HepG2 (cell line): ENCODE data around the gene KRT6B.

Experiments
- FOXA3 ChIP-seq: IDR thresholded peaks from 2 replicates; pipeline ENCODE4 v1.6.1; 2016; ENCODE audit warnings: missing genetic modification reagents, missing compliant biosample characterization
- ISL2 ChIP-seq: sonication (generic); formaldehyde crosslinking; IDR thresholded peaks from 2 replicates; pipeline ENCODE4 v1.5.0; 2020; ENCODE audit warnings: missing genetic modification reagents
- NFYB ChIP-seq: sonication (generic); formaldehyde crosslinking; IDR thresholded peaks from 2 replicates; pipeline ENCODE4 v1.4.0; 2020; ENCODE audit warnings: missing genetic modification reagents
- POLR2A ChIP-seq, 2 experiments: IDR thresholded peaks; 2 replicates each; pipeline ENCODE4 v1.6.1; 2011; ENCODE audit warnings: low read depth in 2 of 2, low read length in 2 of 2, mild to moderate bottlenecking in 1 of 2, moderate library complexity in 1 of 2; ENCODE audit not compliant: insufficient read depth in 1 of 2
- ZNF274 ChIP-seq: sonication (generic); formaldehyde crosslinking; IDR thresholded peaks from 2 replicates; pipeline ENCODE4 v1.5.1; 2020; ENCODE audit warnings: mild to moderate bottlenecking, missing genetic modification reagents
- TF ChIP-seq, protein P1 (sequence below): sonication (generic); formaldehyde crosslinking; conservative IDR thresholded peaks from 2 replicates; pipeline ENCODE4 v1.4.0; 2020; ENCODE audit warnings: missing genetic modification reagents
- TF ChIP-seq, protein P2 (sequence below): sonication (generic); formaldehyde crosslinking; IDR thresholded peaks from 2 replicates; pipeline ENCODE4 v1.5.0; 2020; ENCODE audit warnings: mild to moderate bottlenecking, missing genetic modification reagents
- TF ChIP-seq, protein P3 (sequence below), 2 experiments: sonication (generic) in 1 of 2; formaldehyde crosslinking in 1 of 2; IDR thresholded peaks; 2 replicates each; pipeline versions ENCODE4 v1.4.0 to v1.6.1; 2018 to 2020; ENCODE audit warnings: missing genetic modification reagents in 2 of 2, borderline replicate concordance in 1 of 2, low read depth in 1 of 2, mild to moderate bottlenecking in 1 of 2, missing biosample characterization in 1 of 2
- TF ChIP-seq, protein P4 (sequence below): sonication (generic); formaldehyde crosslinking; IDR thresholded peaks from 2 replicates; pipeline ENCODE4 v1.5.0; 2020; ENCODE audit warnings: mild to moderate bottlenecking, missing genetic modification reagents, moderate library complexity

DNA sequence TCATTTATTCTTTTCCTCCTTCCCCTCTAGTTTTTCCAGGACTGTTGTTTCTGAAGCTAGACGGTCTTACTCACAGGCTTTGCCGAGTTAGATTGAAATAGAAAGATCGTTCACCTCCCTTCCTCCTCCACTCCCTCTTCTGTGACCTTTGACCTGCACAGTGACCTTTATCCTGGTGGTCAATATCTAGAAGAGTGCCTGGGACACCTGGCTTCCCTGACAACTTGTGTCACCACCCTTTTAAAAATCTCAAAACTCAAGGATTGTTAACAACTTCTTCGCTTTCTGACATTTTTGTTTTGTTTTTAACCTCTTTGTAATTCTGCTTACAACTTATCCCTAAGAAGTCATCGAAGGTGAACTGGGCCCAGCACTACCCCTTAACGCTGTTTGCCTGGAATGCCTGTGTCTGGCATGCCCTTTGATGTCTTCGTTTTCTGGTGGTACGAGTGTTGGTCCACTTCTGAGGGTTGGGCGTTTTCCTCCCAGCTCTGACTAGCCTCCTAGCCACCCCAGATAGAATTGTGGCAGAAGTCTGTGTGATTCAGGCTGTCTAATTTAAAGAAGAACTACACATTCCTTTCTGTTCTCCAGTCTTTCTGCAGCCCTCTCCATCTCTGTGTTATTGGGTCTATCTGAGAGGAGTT, 15.0 kb downstream of the KRT6B start:
- TF ChIP-seq FOXA3 (CRISPR knock-in tag), result no peak
- no peak for TF ChIP-seq POLR2A (IDR thresholded peaks at IDR 0.05; ENCODE audit: insufficient read depth in 1 of 2, low read depth in 2 of 2, low read length in 2 of 2)
- TF ChIP-seq ISL2 (CRISPR knock-in tag), result no peak
- TF ChIP-seq, protein P1, sequence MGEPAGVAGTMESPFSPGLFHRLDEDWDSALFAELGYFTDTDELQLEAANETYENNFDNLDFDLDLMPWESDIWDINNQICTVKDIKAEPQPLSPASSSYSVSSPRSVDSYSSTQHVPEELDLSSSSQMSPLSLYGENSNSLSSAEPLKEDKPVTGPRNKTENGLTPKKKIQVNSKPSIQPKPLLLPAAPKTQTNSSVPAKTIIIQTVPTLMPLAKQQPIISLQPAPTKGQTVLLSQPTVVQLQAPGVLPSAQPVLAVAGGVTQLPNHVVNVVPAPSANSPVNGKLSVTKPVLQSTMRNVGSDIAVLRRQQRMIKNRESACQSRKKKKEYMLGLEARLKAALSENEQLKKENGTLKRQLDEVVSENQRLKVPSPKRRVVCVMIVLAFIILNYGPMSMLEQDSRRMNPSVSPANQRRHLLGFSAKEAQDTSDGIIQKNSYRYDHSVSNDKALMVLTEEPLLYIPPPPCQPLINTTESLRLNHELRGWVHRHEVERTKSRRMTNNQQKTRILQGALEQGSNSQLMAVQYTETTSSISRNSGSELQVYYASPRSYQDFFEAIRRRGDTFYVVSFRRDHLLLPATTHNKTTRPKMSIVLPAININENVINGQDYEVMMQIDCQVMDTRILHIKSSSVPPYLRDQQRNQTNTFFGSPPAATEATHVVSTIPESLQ (CRISPR knock-in tag), result no peak
- TF ChIP-seq, protein P2, sequence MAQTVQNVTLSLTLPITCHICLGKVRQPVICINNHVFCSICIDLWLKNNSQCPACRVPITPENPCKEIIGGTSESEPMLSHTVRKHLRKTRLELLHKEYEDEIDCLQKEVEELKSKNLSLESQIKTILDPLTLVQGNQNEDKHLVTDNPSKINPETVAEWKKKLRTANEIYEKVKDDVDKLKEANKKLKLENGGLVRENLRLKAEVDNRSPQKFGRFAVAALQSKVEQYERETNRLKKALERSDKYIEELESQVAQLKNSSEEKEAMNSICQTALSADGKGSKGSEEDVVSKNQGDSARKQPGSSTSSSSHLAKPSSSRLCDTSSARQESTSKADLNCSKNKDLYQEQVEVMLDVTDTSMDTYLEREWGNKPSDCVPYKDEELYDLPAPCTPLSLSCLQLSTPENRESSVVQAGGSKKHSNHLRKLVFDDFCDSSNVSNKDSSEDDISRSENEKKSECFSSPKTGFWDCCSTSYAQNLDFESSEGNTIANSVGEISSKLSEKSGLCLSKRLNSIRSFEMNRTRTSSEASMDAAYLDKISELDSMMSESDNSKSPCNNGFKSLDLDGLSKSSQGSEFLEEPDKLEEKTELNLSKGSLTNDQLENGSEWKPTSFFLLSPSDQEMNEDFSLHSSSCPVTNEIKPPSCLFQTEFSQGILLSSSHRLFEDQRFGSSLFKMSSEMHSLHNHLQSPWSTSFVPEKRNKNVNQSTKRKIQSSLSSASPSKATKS (CRISPR knock-in tag), result no peak
- TF ChIP-seq ZNF274 (CRISPR knock-in tag), result no peak
- TF ChIP-seq, protein P3, sequence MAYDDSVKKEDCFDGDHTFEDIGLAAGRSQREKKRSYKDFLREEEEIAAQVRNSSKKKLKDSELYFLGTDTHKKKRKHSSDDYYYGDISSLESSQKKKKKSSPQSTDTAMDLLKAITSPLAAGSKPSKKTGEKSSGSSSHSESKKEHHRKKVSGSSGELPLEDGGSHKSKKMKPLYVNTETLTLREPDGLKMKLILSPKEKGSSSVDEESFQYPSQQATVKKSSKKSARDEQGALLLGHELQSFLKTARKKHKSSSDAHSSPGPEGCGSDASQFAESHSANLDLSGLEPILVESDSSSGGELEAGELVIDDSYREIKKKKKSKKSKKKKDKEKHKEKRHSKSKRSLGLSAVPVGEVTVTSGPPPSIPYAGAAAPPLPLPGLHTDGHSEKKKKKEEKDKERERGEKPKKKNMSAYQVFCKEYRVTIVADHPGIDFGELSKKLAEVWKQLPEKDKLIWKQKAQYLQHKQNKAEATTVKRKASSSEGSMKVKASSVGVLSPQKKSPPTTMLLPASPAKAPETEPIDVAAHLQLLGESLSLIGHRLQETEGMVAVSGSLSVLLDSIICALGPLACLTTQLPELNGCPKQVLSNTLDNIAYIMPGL (CRISPR knock-in tag; IDR thresholded peaks at IDR 0.05; ENCODE audit: borderline replicate concordance in 1 of 2, low read depth in 1 of 2), result no peak
- TF ChIP-seq, protein P4, sequence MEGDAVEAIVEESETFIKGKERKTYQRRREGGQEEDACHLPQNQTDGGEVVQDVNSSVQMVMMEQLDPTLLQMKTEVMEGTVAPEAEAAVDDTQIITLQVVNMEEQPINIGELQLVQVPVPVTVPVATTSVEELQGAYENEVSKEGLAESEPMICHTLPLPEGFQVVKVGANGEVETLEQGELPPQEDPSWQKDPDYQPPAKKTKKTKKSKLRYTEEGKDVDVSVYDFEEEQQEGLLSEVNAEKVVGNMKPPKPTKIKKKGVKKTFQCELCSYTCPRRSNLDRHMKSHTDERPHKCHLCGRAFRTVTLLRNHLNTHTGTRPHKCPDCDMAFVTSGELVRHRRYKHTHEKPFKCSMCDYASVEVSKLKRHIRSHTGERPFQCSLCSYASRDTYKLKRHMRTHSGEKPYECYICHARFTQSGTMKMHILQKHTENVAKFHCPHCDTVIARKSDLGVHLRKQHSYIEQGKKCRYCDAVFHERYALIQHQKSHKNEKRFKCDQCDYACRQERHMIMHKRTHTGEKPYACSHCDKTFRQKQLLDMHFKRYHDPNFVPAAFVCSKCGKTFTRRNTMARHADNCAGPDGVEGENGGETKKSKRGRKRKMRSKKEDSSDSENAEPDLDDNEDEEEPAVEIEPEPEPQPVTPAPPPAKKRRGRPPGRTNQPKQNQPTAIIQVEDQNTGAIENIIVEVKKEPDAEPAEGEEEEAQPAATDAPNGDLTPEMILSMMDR (CRISPR knock-in tag), result no peak
- no peak for TF ChIP-seq NFYB
